Mesenchymal stem cell (in vitro differentiated cells and primary cell): ENCODE data around the gene CES5A. TPM values are rescaled to one million over a fixed set of nuclear protein-coding genes. Genes with fewer than 3 reads are reported as not detected.
A peak's percentile ranks its signal among the peaks of the same experiment; 100 is the strongest.

ENCODE experiments used
- DNase-seq: peaks from one replicate; pipeline ENCODE4 v3.0.0-alpha.2; 2013
- H2AFZ ChIP-seq: one replicate; pipeline ENCODE4 v1.6.1; 2013; ENCODE audit warnings: low read depth, mild to moderate bottlenecking, control low read depth, inconsistent platforms, low read length, moderate library complexity
- H2AK5ac ChIP-seq: 2 replicates; pipeline ENCODE4 v1.6.1; 2013; ENCODE audit warnings: low read length, moderate library complexity, mild to moderate bottlenecking, inconsistent platforms; ENCODE audit not compliant: severe bottlenecking
- H2BK120ac ChIP-seq: one replicate; pipeline ENCODE4 v1.6.1; 2013; ENCODE audit warnings: low read depth, mild to moderate bottlenecking, inconsistent platforms, low read length, moderate library complexity
- H2BK12ac ChIP-seq, 2 experiments: one replicate each; pipeline ENCODE4 v1.6.1; 2013; ENCODE audit warnings: inconsistent platforms in 2 of 2, low read length in 2 of 2, mild to moderate bottlenecking in 2 of 2, moderate library complexity in 2 of 2, control low read depth in 1 of 2
- H2BK15ac ChIP-seq: one replicate; pipeline ENCODE4 v1.6.1; 2013; ENCODE audit warnings: mild to moderate bottlenecking, low read depth, inconsistent platforms; ENCODE audit not compliant: poor library complexity, severe bottlenecking
- H2BK5ac ChIP-seq: 2 replicates; pipeline ENCODE4 v1.6.1; 2013; ENCODE audit warnings: low read depth, mild to moderate bottlenecking, low read length, control low read depth, inconsistent platforms; ENCODE audit not compliant: poor library complexity, severe bottlenecking
- H3K14ac ChIP-seq, 2 experiments: one replicate each; pipeline ENCODE4 v1.6.1; 2013; ENCODE audit warnings: inconsistent platforms in 2 of 2, low read length in 2 of 2, control low read depth in 1 of 2, mild to moderate bottlenecking in 1 of 2, moderate library complexity in 1 of 2
- H3K18ac ChIP-seq, 2 experiments: one replicate each; pipeline ENCODE4 v1.6.1; 2013; ENCODE audit warnings: inconsistent platforms in 2 of 2, low read length in 2 of 2, control low read depth in 1 of 2, low read depth in 1 of 2, mild to moderate bottlenecking in 1 of 2
- H3K23ac ChIP-seq, 2 experiments: one replicate each; pipeline ENCODE4 v1.6.1; 2013; ENCODE audit warnings: inconsistent platforms in 2 of 2, low read length in 2 of 2, mild to moderate bottlenecking in 2 of 2, moderate library complexity in 2 of 2, control low read depth in 1 of 2
- H3K27ac ChIP-seq: 2 replicates; pipeline ENCODE4 v1.5.1; 2013; ENCODE audit warnings: mild to moderate bottlenecking, moderate library complexity, low read length, control low read depth, inconsistent platforms; ENCODE audit not compliant: poor library complexity, severe bottlenecking
- H3K27me3 ChIP-seq, 2 experiments: 2 replicates each; pipeline versions ENCODE4 v1.6.1 to v1.7.0; 2013; ENCODE audit warnings: low read length in 2 of 2, mild to moderate bottlenecking in 2 of 2, moderate library complexity in 2 of 2, control low read depth in 1 of 2, inconsistent platforms in 1 of 2; ENCODE audit not compliant: control insufficient read depth in 1 of 2, insufficient read depth in 1 of 2
- H3K36me3 ChIP-seq, 2 experiments: 2 replicates each; pipeline versions ENCODE4 v1.6.1 to v1.7.0; 2013; ENCODE audit warnings: low read length in 2 of 2, control low read depth in 1 of 2, inconsistent platforms in 1 of 2, low read depth in 1 of 2, mild to moderate bottlenecking in 1 of 2; ENCODE audit not compliant: insufficient read depth in 2 of 2, control insufficient read depth in 1 of 2
- H3K4ac ChIP-seq, 2 experiments: one replicate each; pipeline ENCODE4 v1.6.1; 2013; ENCODE audit warnings: inconsistent platforms in 2 of 2, low read length in 2 of 2, mild to moderate bottlenecking in 2 of 2, moderate library complexity in 2 of 2, control low read depth in 1 of 2, low read depth in 1 of 2
- H3K4me1 ChIP-seq: 2 replicates; pipeline ENCODE4 v1.6.1; 2013; ENCODE audit warnings: low read depth, low read length, control low read depth; ENCODE audit not compliant: control insufficient read depth, insufficient read depth
- H3K4me2 ChIP-seq: 2 replicates; pipeline ENCODE4 v1.6.1; 2013; ENCODE audit warnings: low read length, mild to moderate bottlenecking, inconsistent platforms; ENCODE audit not compliant: poor library complexity, severe bottlenecking
- H3K4me3 ChIP-seq, 2 experiments: 2 replicates each; pipeline versions ENCODE4 v1.5.1 to v1.7.0; 2013; ENCODE audit warnings: low read length in 2 of 2, mild to moderate bottlenecking in 2 of 2, control low read depth in 1 of 2, low read depth in 1 of 2; ENCODE audit not compliant: insufficient read depth in 1 of 2
- H3K79me1 ChIP-seq: replicated peaks from 2 replicates; pipeline ENCODE4 v1.6.1; 2013; ENCODE audit warnings: mild to moderate bottlenecking, control low read depth, low read length, inconsistent platforms; ENCODE audit not compliant: poor library complexity, severe bottlenecking
- H3K9ac ChIP-seq: 2 replicates; pipeline ENCODE4 v1.7.0; 2013; ENCODE audit warnings: mild to moderate bottlenecking, low read length, moderate library complexity
- H3K9me3 ChIP-seq: 2 replicates; pipeline ENCODE4 v1.7.0; 2013; ENCODE audit warnings: mild to moderate bottlenecking, low read length; ENCODE audit not compliant: control insufficient read depth
- H4K8ac ChIP-seq: one replicate; pipeline ENCODE4 v1.6.1; 2013; ENCODE audit warnings: inconsistent platforms, mild to moderate bottlenecking, low read length, moderate library complexity
- H4K91ac ChIP-seq: one replicate; pipeline ENCODE4 v1.6.1; 2013; ENCODE audit warnings: mild to moderate bottlenecking, low read length, inconsistent platforms
- WGBS: methylation state at CpG from one replicate; pipeline ENCODE4 v1.1.7; 2013; ENCODE audit warnings: mixed read lengths; 5-methylcytosine and 5-hydroxymethylcytosine counted together
- polyA plus RNA-seq, 2 experiments: library from polyadenylated mRNA; stranded (reverse); fragments of 200-250 nt; gene quantifications; one replicate each; pipeline ENCODE4 v1.2.3, GENCODE V29; 2013

Gene CES5A
- not detected for polyA plus RNA-seq (2013, experiment 1 of 2)
- not detected for polyA plus RNA-seq (2013, experiment 2 of 2)

GRCh38 chr16:55875273-55875672, at the start of gene CES5A:
CES5A (minus strand) TSS chr16:55875373; CDS start chr16:55875221, 152 bp downstream.
- Histone ChIP-seq H3K79me1 (no peaks in the 10 kb centered on the region), H4K91ac (no peak within 1 kb of the TSS), H3K4me2 (no peak within 1 kb of the TSS), H2AK5ac (no peak within 1 kb of the TSS), H2BK120ac (no peak within 1 kb of the TSS), H3K14ac (no peak within 1 kb of the TSS), H2AFZ (no peak within 1 kb of the TSS), H3K18ac (no peak within 1 kb of the TSS), H3K4me3 (no peak within 1 kb of the TSS), H2BK15ac (no peak within 1 kb of the TSS), H3K9ac (no peak within 1 kb of the TSS), H3K27ac (no peak within 1 kb of the TSS), H3K36me3 (no peaks in the 10 kb centered on the region), H3K9me3 (no peaks in the 10 kb centered on the region), H2BK12ac (no peak within 1 kb of the TSS), H3K23ac (no peak within 1 kb of the TSS), H3K4ac (no peak within 1 kb of the TSS), H3K4me1 (no peaks in the 10 kb centered on the region), H4K8ac (no peak within 1 kb of the TSS), H3K27me3 (peaks cover 0 to 6% of the 10 kb centered on the region in 2 experiments), H2BK5ac (no peak within 1 kb of the TSS)
- no peak for DNase-seq
- 81% methylated on average over 2 of the region's 2 CpGs for WGBS

- H3K27me3 ChIP-seq, result no peaks in the 10 kb centered on the region
- H4K91ac ChIP-seq, result no peak overlapping the region
- no peaks in the 10 kb centered on the region for H3K4me1 ChIP-seq
- DNase-seq, result no peak
- no peak overlapping the region for H2BK12ac ChIP-seq
- peak overlapping the region; percentile 8 for H2BK5ac ChIP-seq
- no peak overlapping the region for H3K27ac ChIP-seq
- H3K14ac ChIP-seq, result no peak overlapping the region
- no peaks in the 10 kb centered on the region for H3K9me3 ChIP-seq
- no peak overlapping the region for H4K8ac ChIP-seq
- H2BK15ac ChIP-seq, result no peak overlapping the region
- H3K4me3 ChIP-seq, result no peak overlapping the region
- H2AK5ac ChIP-seq, result no peak overlapping the region
- H3K4ac ChIP-seq, result no peak overlapping the region
- no peak overlapping the region for H3K9ac ChIP-seq
- no peak overlapping the region for H2BK120ac ChIP-seq
- no peak overlapping the region for H3K23ac ChIP-seq
- no peaks in the 10 kb centered on the region for H3K36me3 ChIP-seq
- no peak overlapping the region for H2AFZ ChIP-seq
- no peak overlapping the region for H3K18ac ChIP-seq
- H3K79me1 ChIP-seq, result no peaks in the 10 kb centered on the region
- H3K4me2 ChIP-seq, result no peak overlapping the region
Observed at GRCh38 chr16:55922662-55923061, 47.5 kb upstream of the CES5A start.

GRCh38 chr16:55917373-55918160, 42.4 kb upstream of the CES5A start:
- no peak for DNase-seq
- 50% methylated on average over 1 of the region's 1 CpG for WGBS
- no peak overlapping the region for H3K23ac ChIP-seq
- H3K4me3 ChIP-seq, result no peak overlapping the region
- H3K4me2 ChIP-seq, result no peak overlapping the region
- no peak overlapping the region for H3K18ac ChIP-seq
- no peaks in the 10 kb centered on the region for H3K4me1 ChIP-seq
- no peak overlapping the region for H2BK12ac ChIP-seq
- no peak overlapping the region for H2BK5ac ChIP-seq
- H2BK15ac ChIP-seq, result no peak overlapping the region
- H3K27ac ChIP-seq, result no peak overlapping the region
- H4K91ac ChIP-seq, result no peak overlapping the region
- no peak overlapping the region for H4K8ac ChIP-seq
- H3K36me3 ChIP-seq, result no peaks in the 10 kb centered on the region
- H3K14ac ChIP-seq, result no peak overlapping the region
- H3K27me3 ChIP-seq, result no peaks in the 10 kb centered on the region
- H3K4ac ChIP-seq, result no peak overlapping the region
- no peaks in the 10 kb centered on the region for H3K79me1 ChIP-seq
- H2AFZ ChIP-seq, result no peak overlapping the region
- no peak overlapping the region for H2BK120ac ChIP-seq
- H3K9me3 ChIP-seq, result no peaks in the 10 kb centered on the region
- H3K9ac ChIP-seq, result no peak overlapping the region
- no peak overlapping the region for H2AK5ac ChIP-seq

GRCh38 chr16:55915096-55915827, 40.1 kb upstream of the CES5A start:
- no peak overlapping the region for H3K4me3 ChIP-seq
- no peak overlapping the region for H2AFZ ChIP-seq
- no peak overlapping the region for H3K27ac ChIP-seq
- H3K9ac ChIP-seq, result no peak overlapping the region
- H3K27me3 ChIP-seq, result peaks cover 0 to 2% of the 10 kb centered on the region in 2 experiments
- no peak overlapping the region for H3K4ac ChIP-seq
- no peak overlapping the region for H3K14ac ChIP-seq
- WGBS, result 58% methylated on average over 6 of the region's 6 CpGs
- H2BK12ac ChIP-seq, result no peak overlapping the region
- H2BK5ac ChIP-seq, result no peak overlapping the region
- no peak overlapping the region for H3K23ac ChIP-seq
- no peak overlapping the region for H2BK120ac ChIP-seq
- H4K8ac ChIP-seq, result no peak overlapping the region
- no peaks in the 10 kb centered on the region for H3K4me1 ChIP-seq
- H3K18ac ChIP-seq, result no peak overlapping the region
- H3K79me1 ChIP-seq, result no peaks in the 10 kb centered on the region
- no peak overlapping the region for H4K91ac ChIP-seq
- H3K36me3 ChIP-seq, result no peaks in the 10 kb centered on the region
- no peak for DNase-seq
- no peaks in the 10 kb centered on the region for H3K9me3 ChIP-seq
- H3K4me2 ChIP-seq, result no peak overlapping the region
- no peak overlapping the region for H2BK15ac ChIP-seq
- no peak overlapping the region for H2AK5ac ChIP-seq
